CD4-positive, CD25-positive, alpha-beta regulatory T cell (primary cell): ENCODE measurements around the gene RGS7. TPM values are rescaled to one million over a fixed set of nuclear protein-coding genes. Genes with fewer than 3 reads are reported as not detected.
"Not testable (repeated sequence)": the region's sequence is repeated elsewhere in the genome, so short reads cannot be mapped to it uniquely, and the experiment has no call there.

Source experiments
- ATAC-seq, 2 donors: fragments of 150-1000 bp; cut with Tn5 transposase; one replicate each; pipeline ENCODE4 v1.10.0; 2021; ENCODE audit warnings: low read depth in 2 of 2, moderate number of reproducible peaks in 2 of 2, moderate library complexity in 1 of 2
- DNase-seq, 3 donors: peaks; one replicate each; pipeline versions ENCODE4 v3.0.0 to v3.0.0-alpha.2; 2012 to 2022; ENCODE audit warnings: mixed read lengths in 1 of 3
- H3K27ac ChIP-seq: one replicate; pipeline ENCODE4 v1.7.0; 2013; ENCODE audit warnings: mild to moderate bottlenecking, low read length; ENCODE audit not compliant: insufficient read depth, poor library complexity, severe bottlenecking
- H3K27me3 ChIP-seq: one replicate; pipeline ENCODE4 v1.7.0; 2013; ENCODE audit warnings: low read length; ENCODE audit not compliant: control insufficient read depth, insufficient read depth
- H3K36me3 ChIP-seq: one replicate; pipeline ENCODE4 v1.7.0; 2013; ENCODE audit warnings: mild to moderate bottlenecking, low read length, moderate library complexity; ENCODE audit not compliant: control insufficient read depth, insufficient read depth
- H3K4me1 ChIP-seq: 2 replicates; pipeline ENCODE4 v1.7.0; 2013; ENCODE audit warnings: mild to moderate bottlenecking, low read length; ENCODE audit not compliant: insufficient read depth, control insufficient read depth, poor library complexity, severe bottlenecking
- H3K4me3 ChIP-seq: one replicate; pipeline ENCODE4 v1.7.0; 2013; ENCODE audit warnings: low read depth, mild to moderate bottlenecking, low read length, moderate library complexity
- H3K9me3 ChIP-seq, 2 experiments: 1 replicate in 1 of 2; 2 replicates in 1 of 2; pipeline ENCODE4 v1.7.0; 2013; ENCODE audit warnings: low read length in 2 of 2, mild to moderate bottlenecking in 1 of 2, moderate library complexity in 1 of 2; ENCODE audit not compliant: control insufficient read depth in 2 of 2
- H3K27ac Mint-ChIP-seq, 3 donors: one replicate each; pipeline ENCODE4 v1.8.0; 2020 to 2022; ENCODE audit warnings: mild to moderate bottlenecking in 3 of 3, mixed read lengths in 3 of 3, moderate library complexity in 2 of 3
- H3K27me3 Mint-ChIP-seq: one replicate; pipeline ENCODE4 v1.8.0; 2022; ENCODE audit warnings: mild to moderate bottlenecking, mixed read lengths
- H3K36me3 Mint-ChIP-seq: one replicate; pipeline ENCODE4 v1.8.0; 2020; ENCODE audit warnings: mixed read lengths
- H3K4me1 Mint-ChIP-seq, 4 donors: one replicate each; pipeline ENCODE4 v1.8.0; 2020 to 2022; ENCODE audit warnings: mixed read lengths in 4 of 4, mild to moderate bottlenecking in 1 of 4
- H3K4me3 Mint-ChIP-seq, 4 donors: one replicate each; pipeline ENCODE4 v1.8.0; 2020 to 2022; ENCODE audit warnings: mild to moderate bottlenecking in 4 of 4, mixed read lengths in 4 of 4, moderate library complexity in 3 of 4
- H3K9me3 Mint-ChIP-seq, 7 donors: one replicate each; pipeline ENCODE4 v1.8.0; 2020 to 2022; ENCODE audit warnings: mixed read lengths in 7 of 7, mild to moderate bottlenecking in 3 of 7, moderate library complexity in 2 of 7
- polyA plus RNA-seq, 4 donors: library from polyadenylated mRNA; unstranded; fragments of 300-500 nt; fragmentation: Illumina TruSeq; gene quantifications; one replicate each; pipeline ENCODE4 v1.2.3, GENCODE V29; 2021
- total RNA-seq: library from RNA; stranded (reverse); gene quantifications from one replicate; pipeline ENCODE4 v1.2.3, GENCODE V29; 2022

RGS7 gene
- total and polyA plus RNA-seq, 5 donors from 2014 or later = not detected

- Histone ChIP-seq H3K9me3 (peaks cover 0 to 6% of the 10 kb centered on the region in 2 experiments), H3K27ac (no peak overlapping the region), H3K4me1 (no peaks in the 10 kb centered on the region), H3K4me3 (no peak overlapping the region), H3K27me3 (no peaks in the 10 kb centered on the region), H3K36me3 (no peaks in the 10 kb centered on the region)
- ATAC-seq = no peak
- Mint-ChIP-seq H3K9me3 (peaks cover 0 to 26% (median 5%) of the 10 kb centered on the region in 7 donors), H3K4me3 (no peak overlapping the region), H3K27ac (no peak overlapping the region), H3K27me3 (no peaks in the 10 kb centered on the region), H3K36me3 (peaks cover 2% of the 10 kb centered on the region), H3K4me1 (no peaks in the 10 kb centered on the region)
- no peak for DNase-seq
Observed at GRCh38 chr1:241171991-241172390, 185.0 kb downstream of the RGS7 start.

GRCh38 chr1:241167121-241167630 is 189.8 kb downstream of the RGS7 start:
- ATAC-seq = no peak

DNA sequence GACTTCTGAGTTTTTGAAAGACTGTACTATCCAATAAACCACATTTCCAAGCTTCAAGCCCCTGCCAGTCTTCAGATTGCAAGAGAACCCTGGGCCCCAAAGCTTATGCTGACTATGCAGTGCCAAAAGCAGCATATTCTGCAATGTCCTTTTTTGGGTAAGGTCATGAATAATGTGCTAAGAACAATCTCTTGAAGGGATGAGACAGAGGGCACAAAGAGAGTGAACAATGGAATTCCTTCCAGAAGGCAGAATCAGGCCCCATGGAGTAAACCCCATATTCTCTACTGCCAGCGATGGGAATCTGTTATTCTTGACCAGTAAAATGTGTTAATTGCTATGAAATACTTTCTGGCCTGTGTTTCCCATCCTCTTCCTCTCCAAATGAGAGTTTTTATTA is 190.4 kb downstream of the RGS7 start:
- ATAC-seq (no peak), DNase-seq (no peak)
- H3K27me3 Mint-ChIP-seq = no peaks in the 10 kb centered on the region
- no peaks in the 10 kb centered on the region for H3K27me3 ChIP-seq
- H3K36me3 Mint-ChIP-seq = peaks cover 4% of the 10 kb centered on the region
- peaks cover 0 to 5% of the 10 kb centered on the region in 2 experiments for H3K9me3 ChIP-seq
- no peaks in the 10 kb centered on the region for H3K4me1 Mint-ChIP-seq
- H3K4me3 ChIP-seq = no peak overlapping the region
- no peaks in the 10 kb centered on the region for H3K4me1 ChIP-seq
- H3K36me3 ChIP-seq = no peaks in the 10 kb centered on the region
- H3K27ac ChIP-seq = no peak overlapping the region
- H3K9me3 Mint-ChIP-seq = peaks cover 0 to 48% (median 4%) of the 10 kb centered on the region in 7 donors
- H3K4me3 Mint-ChIP-seq = no peak overlapping the region
- no peak overlapping the region for H3K27ac Mint-ChIP-seq

More at GRCh38 chr1:241167121-241167630, 189.8 kb downstream of the RGS7 start:
- Mint-ChIP-seq H3K9me3 (peaks cover under 1 to 48% (median 4%) of the 10 kb centered on the region in 7 donors), H3K4me3 (no peak overlapping the region), H3K27ac (no peak overlapping the region), H3K4me1 (no peaks in the 10 kb centered on the region), H3K27me3 (no peaks in the 10 kb centered on the region), H3K36me3 (peaks cover 4% of the 10 kb centered on the region)
- no peaks in the 10 kb centered on the region for H3K4me1 ChIP-seq
- no peak overlapping the region for H3K27ac ChIP-seq
- no peak overlapping the region for H3K4me3 ChIP-seq
- no peaks in the 10 kb centered on the region for H3K36me3 ChIP-seq
- no peaks in the 10 kb centered on the region for H3K27me3 ChIP-seq
- peaks cover 0 to 5% of the 10 kb centered on the region in 2 experiments for H3K9me3 ChIP-seq
- DNase-seq = no peak

GRCh38 chr1:241165256-241165655 is 191.7 kb downstream of the RGS7 start:
- not testable (repeated sequence) for H3K27me3 ChIP-seq, H3K27ac ChIP-seq, ATAC-seq, H3K36me3 ChIP-seq, H3K4me1 Mint-ChIP-seq, H3K4me3 Mint-ChIP-seq, H3K9me3 ChIP-seq, H3K4me1 ChIP-seq, H3K4me3 ChIP-seq, H3K36me3 Mint-ChIP-seq, H3K27me3 Mint-ChIP-seq, H3K27ac Mint-ChIP-seq, DNase-seq
- peaks cover 0 to 43% (median 4%) of the 10 kb centered on the region in 7 donors for H3K9me3 Mint-ChIP-seq

DNA sequence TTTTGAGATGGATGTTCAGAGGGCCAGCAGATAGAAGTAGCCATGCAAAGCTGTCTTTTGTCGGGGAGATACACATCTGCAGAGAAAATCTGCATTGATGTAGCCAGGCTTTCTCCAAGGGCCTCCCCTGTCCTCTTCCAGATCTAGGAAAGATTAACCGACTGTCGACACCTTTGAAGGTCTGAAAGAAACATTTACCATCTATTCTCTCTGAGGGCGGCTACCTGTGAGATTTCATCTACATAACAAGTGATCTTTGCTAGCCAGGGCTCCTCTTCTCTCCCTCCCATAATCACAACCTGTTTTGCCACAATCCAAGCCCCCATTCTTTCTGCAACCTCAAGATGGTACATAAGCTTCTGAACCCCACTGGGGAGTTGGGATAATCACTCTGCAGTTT is 193.6 kb downstream of the RGS7 start:
- Histone ChIP-seq H3K36me3 (no peaks in the 10 kb centered on the region), H3K4me3 (no peak overlapping the region), H3K4me1 (no peaks in the 10 kb centered on the region), H3K9me3 (peaks cover 0 to 5% of the 10 kb centered on the region in 2 experiments), H3K27ac (no peak overlapping the region), H3K27me3 (no peaks in the 10 kb centered on the region)
- Mint-ChIP-seq H3K36me3 (peaks cover 4% of the 10 kb centered on the region), H3K4me3 (no peak overlapping the region), H3K27me3 (no peaks in the 10 kb centered on the region), H3K4me1 (no peaks in the 10 kb centered on the region), H3K9me3 (peaks cover 2 to 47% (median 6%) of the 10 kb centered on the region in 7 donors), H3K27ac (no peak overlapping the region)
- DNase-seq (no peak), ATAC-seq (no peak)

- H3K4me3 Mint-ChIP-seq = no peak overlapping the region
- H3K27ac Mint-ChIP-seq = no peak overlapping the region
- no peak for DNase-seq
- Histone ChIP-seq H3K4me3 (no peak overlapping the region), H3K4me1 (no peaks in the 10 kb centered on the region), H3K9me3 (peaks cover 0 to 5% of the 10 kb centered on the region in 2 experiments), H3K27me3 (no peaks in the 10 kb centered on the region), H3K36me3 (no peaks in the 10 kb centered on the region), H3K27ac (no peak overlapping the region)
- H3K36me3 Mint-ChIP-seq = no peaks in the 10 kb centered on the region
- peaks cover 0 to 35% (median 3%) of the 10 kb centered on the region in 7 donors for H3K9me3 Mint-ChIP-seq
- H3K4me1 Mint-ChIP-seq = no peaks in the 10 kb centered on the region
- ATAC-seq = no peak
- no peaks in the 10 kb centered on the region for H3K27me3 Mint-ChIP-seq
Observed at GRCh38 chr1:241161188-241161689, 195.8 kb downstream of the RGS7 start.

DNA sequence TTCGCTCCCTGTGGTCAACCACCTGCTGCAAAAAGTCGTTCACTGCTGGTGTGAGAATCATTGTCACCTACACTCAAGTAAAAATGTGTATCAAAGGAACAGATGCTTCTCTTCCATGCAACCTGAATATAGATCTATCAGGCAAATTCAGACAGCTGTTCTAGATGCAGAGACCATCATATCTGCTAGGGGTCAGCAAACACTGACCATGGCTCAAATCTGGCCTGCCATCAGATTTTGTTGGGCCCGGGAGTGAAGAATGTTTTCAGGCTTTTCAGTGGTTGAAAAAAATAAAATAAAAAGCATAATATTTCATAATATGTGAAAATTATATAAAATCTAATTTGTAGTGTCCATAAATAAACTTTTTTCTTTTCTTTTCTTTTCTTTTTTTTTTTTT is 199.6 kb downstream of the RGS7 start:
- no peak for ATAC-seq
- Mint-ChIP-seq H3K9me3 (peaks cover 0 to 25% (median 8%) of the 10 kb centered on the region in 7 donors), H3K27ac (no peak overlapping the region), H3K4me3 (no peak overlapping the region), H3K4me1 (no peaks in the 10 kb centered on the region), H3K36me3 (no peaks in the 10 kb centered on the region), H3K27me3 (no peaks in the 10 kb centered on the region)
- no peak overlapping the region for H3K27ac ChIP-seq
- no peak overlapping the region for H3K4me3 ChIP-seq
- no peak for DNase-seq
- H3K9me3 ChIP-seq = peaks cover 0 to 3% of the 10 kb centered on the region in 2 experiments
- H3K36me3 ChIP-seq = no peaks in the 10 kb centered on the region
- no peaks in the 10 kb centered on the region for H3K4me1 ChIP-seq
- no peaks in the 10 kb centered on the region for H3K27me3 ChIP-seq
